ENCODE data around the gene MRPL24.
"Not testable (repeated sequence)": the region's sequence is repeated elsewhere in the genome, so short reads cannot be mapped to it uniquely, and the experiment has no call there.

Gene MRPL24

GRCh38 chr1:156740741-156741480 is at the start of gene MRPL24:
Gene MRPL24 (minus strand): TSS chr1:156741088. CDS start chr1:156738704, 2,384 bp downstream.
- DNase-seq (ENCODE audit: low read depth) = peak; percentile 99

- DNase-seq (ENCODE audit: low read depth) = no peak
Measured at GRCh38 chr1:156789621-156790318, 48.9 kb upstream of the MRPL24 start.

GRCh38 chr1:156788136-156788535 is 47.2 kb upstream of the MRPL24 start:
- DNase-seq (ENCODE audit: low read depth) = no peak

DNA sequence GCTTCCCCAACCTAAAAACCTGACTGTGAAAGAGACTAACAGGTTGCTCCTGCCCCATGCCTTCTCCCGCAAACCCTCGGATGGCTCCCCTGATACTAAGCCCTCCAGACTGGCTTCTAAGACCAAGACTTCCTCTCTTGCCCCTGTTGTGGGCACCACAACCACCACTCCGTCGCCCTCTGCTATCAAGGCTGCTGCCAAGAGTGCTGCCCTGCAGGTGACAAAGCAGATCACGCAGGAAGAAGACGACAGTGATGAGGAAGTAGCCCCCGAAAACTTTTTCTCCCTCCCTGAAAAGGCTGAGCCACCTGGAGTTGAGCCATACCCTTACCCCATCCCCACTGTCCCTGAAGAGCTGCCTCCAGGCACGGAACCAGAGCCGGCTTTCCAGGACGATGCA is 45.8 kb upstream of the MRPL24 start:
- DNase-seq (ENCODE audit: low read depth) = no peak

GRCh38 chr1:156785458-156785857 is 44.6 kb upstream of the MRPL24 start:
- DNase-seq (ENCODE audit: low read depth) = no peak

DNA sequence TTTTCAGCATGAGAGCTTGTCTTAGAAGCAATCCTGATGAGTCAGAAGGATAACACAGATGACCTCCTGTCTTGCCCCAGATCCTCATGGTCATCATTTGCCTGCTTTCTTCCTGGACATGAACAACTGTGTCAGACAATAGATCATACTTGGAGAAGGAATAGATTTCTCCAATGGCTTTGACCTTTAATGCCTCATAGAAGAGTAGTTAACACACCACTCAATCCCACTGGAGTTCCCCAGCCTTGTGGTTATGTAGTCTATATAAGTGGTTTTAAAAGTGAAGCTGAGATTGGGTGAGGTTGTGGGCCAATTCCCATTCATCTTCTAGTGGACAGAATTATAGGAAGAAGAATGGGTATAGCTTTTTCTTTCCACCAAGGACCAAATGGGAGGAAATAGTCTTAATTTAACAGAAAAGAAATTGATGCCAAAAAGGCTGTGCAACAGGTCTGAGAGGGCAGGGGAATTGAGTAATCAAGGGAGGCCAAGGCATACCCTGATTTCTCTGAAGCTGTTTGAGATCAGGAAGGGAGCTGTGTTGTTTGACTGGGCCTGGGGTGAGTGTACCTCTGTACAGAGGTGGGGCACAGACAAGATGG is 40.8 kb upstream of the MRPL24 start:
- DNase-seq (ENCODE audit: low read depth) = peak; percentile 49

DNA sequence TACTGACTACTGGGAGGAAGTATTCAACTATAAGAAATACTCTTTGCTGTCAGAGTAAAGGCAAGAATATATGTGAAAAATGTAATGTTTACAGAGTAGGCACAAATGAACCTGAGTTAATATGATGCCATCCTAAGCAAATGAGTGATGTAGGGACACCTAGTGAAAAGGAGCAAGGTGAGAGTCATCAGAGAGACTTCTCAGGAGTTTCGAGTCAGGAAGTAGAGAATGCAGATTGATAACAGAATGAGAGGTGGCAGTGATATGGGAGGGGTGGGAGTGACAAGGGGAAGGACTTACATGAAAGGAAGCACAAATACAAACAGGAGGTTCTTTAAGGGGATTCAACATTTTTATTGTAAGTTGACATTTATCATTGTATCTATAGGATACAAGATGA is 36.7 kb upstream of the MRPL24 start:
- DNase-seq (ENCODE audit: low read depth) = no peak

DNA sequence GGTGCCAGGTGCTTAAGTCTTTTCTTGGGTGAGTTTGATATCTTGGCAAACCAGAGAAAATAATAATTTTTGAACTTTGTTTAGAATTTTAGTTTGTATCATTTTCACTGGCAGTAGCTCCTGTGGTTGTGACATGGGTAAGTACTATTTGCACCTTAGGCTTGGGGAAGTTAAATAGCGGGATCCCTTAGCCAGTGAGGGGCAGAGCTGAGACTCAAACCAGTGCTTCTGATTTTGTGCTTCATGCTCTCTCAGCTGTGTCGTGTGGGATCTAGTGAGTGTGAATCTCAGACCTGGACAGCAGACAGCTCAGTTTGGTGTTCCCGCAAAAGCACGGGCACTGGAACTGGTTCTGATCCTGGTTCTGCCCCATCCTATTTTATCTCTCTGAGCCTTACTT is 36.1 kb upstream of the MRPL24 start:
- no peak for DNase-seq (ENCODE audit: low read depth)

DNA sequence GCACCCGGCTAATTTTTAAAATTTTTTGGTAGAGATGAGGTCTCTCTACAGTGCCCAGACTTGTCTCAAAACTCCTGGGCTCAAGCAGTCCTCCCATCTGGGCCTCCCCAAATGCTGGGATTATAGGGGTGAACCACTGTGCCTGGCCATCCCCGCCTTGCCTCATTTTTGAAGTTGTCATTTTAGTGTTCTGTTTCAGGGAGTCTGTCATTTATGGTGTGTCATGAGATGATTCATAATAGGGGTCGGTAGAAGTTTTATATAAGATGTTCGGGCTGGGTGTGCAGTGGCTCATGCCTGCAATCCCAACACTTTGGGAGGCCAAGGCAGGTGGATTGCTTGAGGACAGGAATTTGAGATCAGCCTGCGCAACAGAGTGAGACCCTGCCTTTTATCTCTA is 34.9 kb upstream of the MRPL24 start:
- DNase-seq (ENCODE audit: low read depth) = no peak

DNA sequence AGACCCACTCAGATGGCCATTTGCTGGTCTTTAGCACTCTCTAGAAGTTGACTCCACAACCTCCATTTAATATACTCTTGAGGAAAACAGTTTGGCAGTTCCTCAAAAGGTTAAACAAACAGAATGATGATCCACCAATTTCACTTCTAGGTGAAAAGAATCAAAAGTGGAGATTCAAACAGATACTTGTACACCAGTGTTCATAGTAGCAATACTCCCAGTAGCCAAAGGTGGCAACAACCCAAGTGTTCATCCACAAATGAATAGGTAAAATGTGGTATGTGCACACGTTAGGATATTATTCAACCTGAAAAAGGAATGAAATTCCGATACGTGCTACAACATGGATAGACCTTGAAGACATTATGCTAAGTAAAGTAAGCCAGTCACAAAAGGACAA is 32.7 kb upstream of the MRPL24 start:
- no peak for DNase-seq (ENCODE audit: low read depth)

GRCh38 chr1:156772728-156773497 is 32.0 kb upstream of the MRPL24 start:
- no peak for DNase-seq (ENCODE audit: low read depth)

GRCh38 chr1:156772222-156772621 is 31.3 kb upstream of the MRPL24 start:
- DNase-seq (ENCODE audit: low read depth) = no peak

DNA sequence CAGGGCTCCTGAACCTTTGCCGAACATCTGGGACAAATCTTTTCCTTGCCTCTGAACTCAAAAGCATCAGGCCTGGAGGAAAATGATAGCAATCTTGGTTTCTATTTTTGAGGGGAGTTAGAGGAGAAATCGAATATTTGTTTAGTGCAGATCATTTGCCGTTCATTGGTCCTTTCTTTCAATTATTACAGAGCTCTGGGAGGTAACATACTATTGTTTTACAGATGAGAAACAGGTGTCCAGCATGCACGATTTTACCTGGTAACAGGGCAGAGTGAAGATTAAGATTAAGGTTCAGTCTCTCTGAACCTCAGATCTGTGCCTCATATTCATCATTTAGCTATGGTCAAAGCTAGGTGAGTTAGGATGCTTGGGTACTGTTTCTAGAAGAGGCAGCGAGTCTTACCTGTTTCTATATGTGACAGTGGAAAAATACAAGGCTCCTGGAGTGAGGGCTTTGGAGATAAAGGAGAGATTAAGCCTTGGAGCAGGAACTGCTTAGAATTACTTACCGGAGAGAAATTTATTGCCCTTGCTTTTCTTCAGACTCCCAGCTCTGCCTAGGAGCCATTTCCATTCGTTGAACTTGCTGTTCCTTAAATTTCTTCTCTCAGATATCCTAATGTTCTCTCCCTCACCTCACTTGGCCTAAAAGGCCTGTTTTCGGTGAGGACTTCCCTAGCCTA is 27.9 kb upstream of the MRPL24 start:
- no peak for DNase-seq (ENCODE audit: low read depth)

DNA sequence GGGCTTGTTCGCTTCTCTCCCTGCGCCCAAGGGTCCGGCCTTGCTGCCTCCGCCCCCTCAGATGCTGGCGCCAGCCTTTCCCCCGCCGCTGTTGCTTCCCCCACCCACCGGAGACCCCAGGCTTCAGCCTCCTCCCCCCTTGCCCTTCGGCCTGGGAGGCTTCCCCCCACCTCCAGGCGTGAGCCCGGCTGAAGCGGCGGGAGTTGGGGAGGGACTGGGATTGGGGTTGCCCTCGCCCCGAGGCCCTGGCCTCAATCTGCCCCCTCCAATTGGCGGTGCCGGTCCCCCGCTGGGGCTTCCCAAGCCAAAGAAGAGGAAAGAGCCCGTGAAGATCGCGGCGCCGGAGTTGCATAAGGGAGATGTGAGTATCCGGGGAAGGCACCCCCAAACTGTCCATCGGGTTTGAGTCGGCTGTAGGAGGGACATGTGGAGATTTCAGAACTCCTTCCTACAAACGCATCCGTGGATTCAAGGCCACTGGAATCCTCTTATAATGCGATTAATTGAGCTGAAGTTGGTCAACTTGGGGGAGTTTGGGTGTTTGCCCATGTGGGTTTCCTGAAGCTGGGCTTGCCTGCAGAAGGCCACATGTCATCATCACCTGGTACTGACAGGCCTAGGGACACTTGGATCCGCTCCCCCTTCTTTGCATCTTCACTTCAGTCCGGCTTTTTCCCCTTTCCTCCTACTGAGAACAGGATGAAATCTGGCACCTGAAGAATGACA is 27.2 kb upstream of the MRPL24 start:
- DNase-seq (ENCODE audit: low read depth) = no peak

DNA sequence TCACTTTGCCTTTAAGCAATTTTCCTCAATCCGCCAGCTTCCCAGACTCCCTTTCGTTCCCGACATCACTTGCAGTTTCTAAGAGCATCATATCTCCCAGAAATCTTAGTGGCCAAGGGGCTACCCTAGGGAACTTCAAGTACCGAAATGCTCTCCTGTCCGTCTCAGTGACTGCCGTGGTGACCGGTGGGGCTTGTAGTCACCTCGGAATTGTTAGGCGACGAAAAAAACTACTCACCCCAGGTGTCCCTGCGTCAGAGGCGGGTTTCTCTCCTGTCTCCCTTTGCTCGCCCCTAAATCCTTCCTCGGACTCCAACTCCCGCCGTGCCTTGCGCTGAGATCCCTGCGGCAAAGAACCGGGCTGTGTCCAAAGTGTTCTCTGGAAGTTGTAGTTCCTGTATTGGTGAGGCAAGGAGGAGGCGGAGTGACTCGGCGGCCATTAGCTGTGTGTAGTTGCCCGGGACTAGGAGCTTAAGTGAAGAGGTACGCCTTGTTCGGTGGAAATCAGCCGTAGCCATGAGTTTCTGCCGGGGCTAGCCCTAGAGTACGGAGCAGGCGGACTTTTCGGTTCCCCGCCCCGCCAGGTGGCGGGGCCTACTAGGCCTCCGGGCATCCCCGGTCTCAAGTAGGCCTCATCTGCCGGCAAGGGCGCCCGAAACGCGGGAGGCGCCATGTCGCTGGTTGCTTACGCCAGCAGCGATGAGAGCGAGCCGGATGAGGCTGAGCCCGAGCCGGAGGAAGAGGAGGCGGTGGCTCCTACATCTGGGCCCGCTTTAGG is 26.4 kb upstream of the MRPL24 start, which contains the start of gene PRCC:
TSS of gene PRCC (plus strand) at position 435 of the 778 bp plus-strand sequence. CDS start at position 672, 237 bp downstream.
- peak; percentile 100 for DNase-seq (ENCODE audit: low read depth)

GRCh38 chr1:156766298-156767100 is 25.6 kb upstream of the MRPL24 start:
- no peak for DNase-seq (ENCODE audit: low read depth)

DNA sequence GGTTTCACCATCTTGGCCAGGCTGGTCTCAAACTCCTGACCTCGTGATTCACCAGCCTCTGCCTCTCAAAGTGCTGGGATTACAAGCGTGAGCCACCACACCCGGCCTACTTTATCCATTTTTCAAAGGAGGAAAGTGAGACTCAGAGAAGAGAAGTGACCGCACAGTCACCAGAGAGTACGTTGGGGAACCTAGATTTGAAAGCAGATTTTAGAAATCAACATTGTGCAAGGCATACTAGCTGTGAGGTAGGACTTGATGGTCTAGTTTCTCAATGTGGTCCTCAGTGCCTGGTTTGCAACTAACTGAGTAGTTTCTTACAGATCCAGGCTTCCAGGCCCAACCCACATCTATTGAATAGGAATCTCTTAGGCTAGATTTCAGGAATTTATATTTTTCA is 24.8 kb upstream of the MRPL24 start:
- DNase-seq (ENCODE audit: low read depth) = no peak

- DNase-seq (ENCODE audit: low read depth) = not testable (repeated sequence)
Measured at GRCh38 chr1:156765136-156765535, 24.2 kb upstream of the MRPL24 start.

- no peak for DNase-seq (ENCODE audit: low read depth)
Measured at GRCh38 chr1:156760796-156761104, 19.9 kb upstream of the MRPL24 start.
